Epithelial cell of prostate (primary cell): ENCODE results near the gene ATP10A.

Experiments
- DNase-seq: peaks from one replicate; pipeline ENCODE4 v3.0.0-alpha.2; 2011; ENCODE audit warnings: low read depth, low spot score
- H3K27ac ChIP-seq: fragments of 450-650 bp; 2 replicates; pipeline ENCODE4 v1.5.1; 2017; ENCODE audit warnings: mild to moderate bottlenecking

Gene ATP10A

GRCh38 chr15:25727867-25728600, 135.1 kb downstream of the ATP10A start:
- no peak overlapping the region for H3K27ac ChIP-seq
- DNase-seq: no peak

- no peak for DNase-seq
- no peak overlapping the region for H3K27ac ChIP-seq
These were observed 136.0 kb downstream of the ATP10A start for GRCh38 chr15:25727116-25727515.

GRCh38 chr15:25725758-25726157, 137.4 kb downstream of the ATP10A start:
- H3K27ac ChIP-seq: no peak overlapping the region
- no peak for DNase-seq

GRCh38 chr15:25724899-25725298, 138.2 kb downstream of the ATP10A start:
- no peak for DNase-seq
- no peak overlapping the region for H3K27ac ChIP-seq

GRCh38 chr15:25721605-25721955, 141.5 kb downstream of the ATP10A start:
- no peak overlapping the region for H3K27ac ChIP-seq
- no peak for DNase-seq

- H3K27ac ChIP-seq: no peak overlapping the region
- DNase-seq: no peak
These were observed 143.8 kb downstream of the ATP10A start for GRCh38 chr15:25719101-25719985.

GRCh38 chr15:25718597-25718996, 144.5 kb downstream of the ATP10A start:
- H3K27ac ChIP-seq: no peak overlapping the region
- DNase-seq: no peak

GRCh38 chr15:25718169-25718536, 145.0 kb downstream of the ATP10A start:
- DNase-seq: no peak
- H3K27ac ChIP-seq: no peak overlapping the region

GRCh38 chr15:25717457-25718168, 145.5 kb downstream of the ATP10A start:
- no peak for DNase-seq
- H3K27ac ChIP-seq: no peak overlapping the region

- no peak overlapping the region for H3K27ac ChIP-seq
- no peak for DNase-seq
These were observed 146.0 kb downstream of the ATP10A start for GRCh38 chr15:25717127-25717456.

GRCh38 chr15:25716414-25717126, 146.6 kb downstream of the ATP10A start:
- H3K27ac ChIP-seq: no peak overlapping the region
- no peak for DNase-seq

GRCh38 chr15:25715536-25716413, 147.4 kb downstream of the ATP10A start:
- no peak overlapping the region for H3K27ac ChIP-seq
- DNase-seq: no peak

- DNase-seq: no peak
- no peak overlapping the region for H3K27ac ChIP-seq
These were observed 148.6 kb downstream of the ATP10A start for GRCh38 chr15:25714538-25714840.

- no peak overlapping the region for H3K27ac ChIP-seq
- DNase-seq: no peak
These were observed 149.2 kb downstream of the ATP10A start for GRCh38 chr15:25713736-25714537.

- H3K27ac ChIP-seq: no peak overlapping the region
- no peak for DNase-seq
These were observed 150.2 kb downstream of the ATP10A start for GRCh38 chr15:25712961-25713355.

GRCh38 chr15:25712192-25712960, 150.8 kb downstream of the ATP10A start:
- no peak overlapping the region for H3K27ac ChIP-seq
- no peak for DNase-seq

GRCh38 chr15:25711691-25712090, 151.4 kb downstream of the ATP10A start:
- H3K27ac ChIP-seq: no peak overlapping the region
- DNase-seq: no peak

GRCh38 chr15:25711164-25711563, 152.0 kb downstream of the ATP10A start:
- DNase-seq: no peak
- H3K27ac ChIP-seq: no peak overlapping the region
